ENCODE measurements around the gene PLXNA1. TPM values are rescaled to one million over a fixed set of nuclear protein-coding genes. Genes with fewer than 3 reads are reported as not detected.

PLXNA1 gene
- total RNA-seq, 3 donors from 2014 or later, result 11.8 to 19.3 (median 12.7) TPM

- peaks cover 7% of the 10 kb centered on the region for H3K4me1 ChIP-seq (ENCODE audit: low read depth)
- ATAC-seq (peak; percentile 93), DNase-seq (peak; percentile 69 to 83 (median 78))
- TF ChIP-seq, protein P1, sequence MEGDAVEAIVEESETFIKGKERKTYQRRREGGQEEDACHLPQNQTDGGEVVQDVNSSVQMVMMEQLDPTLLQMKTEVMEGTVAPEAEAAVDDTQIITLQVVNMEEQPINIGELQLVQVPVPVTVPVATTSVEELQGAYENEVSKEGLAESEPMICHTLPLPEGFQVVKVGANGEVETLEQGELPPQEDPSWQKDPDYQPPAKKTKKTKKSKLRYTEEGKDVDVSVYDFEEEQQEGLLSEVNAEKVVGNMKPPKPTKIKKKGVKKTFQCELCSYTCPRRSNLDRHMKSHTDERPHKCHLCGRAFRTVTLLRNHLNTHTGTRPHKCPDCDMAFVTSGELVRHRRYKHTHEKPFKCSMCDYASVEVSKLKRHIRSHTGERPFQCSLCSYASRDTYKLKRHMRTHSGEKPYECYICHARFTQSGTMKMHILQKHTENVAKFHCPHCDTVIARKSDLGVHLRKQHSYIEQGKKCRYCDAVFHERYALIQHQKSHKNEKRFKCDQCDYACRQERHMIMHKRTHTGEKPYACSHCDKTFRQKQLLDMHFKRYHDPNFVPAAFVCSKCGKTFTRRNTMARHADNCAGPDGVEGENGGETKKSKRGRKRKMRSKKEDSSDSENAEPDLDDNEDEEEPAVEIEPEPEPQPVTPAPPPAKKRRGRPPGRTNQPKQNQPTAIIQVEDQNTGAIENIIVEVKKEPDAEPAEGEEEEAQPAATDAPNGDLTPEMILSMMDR (IDR thresholded peaks at IDR 0.05), result no peak
- no peak overlapping the region for H3K4me3 ChIP-seq
- no peaks in the 10 kb centered on the region for H3K36me3 ChIP-seq (ENCODE audit: low read depth)
- intact Hi-C loops (cut with DNase I, micrococcal nuclease), result no loop called here
- no peaks in the 10 kb centered on the region for H3K9me3 ChIP-seq
These were observed 45.1 kb downstream of the PLXNA1 start for GRCh38 chr3:127027811-127028548.

DNA sequence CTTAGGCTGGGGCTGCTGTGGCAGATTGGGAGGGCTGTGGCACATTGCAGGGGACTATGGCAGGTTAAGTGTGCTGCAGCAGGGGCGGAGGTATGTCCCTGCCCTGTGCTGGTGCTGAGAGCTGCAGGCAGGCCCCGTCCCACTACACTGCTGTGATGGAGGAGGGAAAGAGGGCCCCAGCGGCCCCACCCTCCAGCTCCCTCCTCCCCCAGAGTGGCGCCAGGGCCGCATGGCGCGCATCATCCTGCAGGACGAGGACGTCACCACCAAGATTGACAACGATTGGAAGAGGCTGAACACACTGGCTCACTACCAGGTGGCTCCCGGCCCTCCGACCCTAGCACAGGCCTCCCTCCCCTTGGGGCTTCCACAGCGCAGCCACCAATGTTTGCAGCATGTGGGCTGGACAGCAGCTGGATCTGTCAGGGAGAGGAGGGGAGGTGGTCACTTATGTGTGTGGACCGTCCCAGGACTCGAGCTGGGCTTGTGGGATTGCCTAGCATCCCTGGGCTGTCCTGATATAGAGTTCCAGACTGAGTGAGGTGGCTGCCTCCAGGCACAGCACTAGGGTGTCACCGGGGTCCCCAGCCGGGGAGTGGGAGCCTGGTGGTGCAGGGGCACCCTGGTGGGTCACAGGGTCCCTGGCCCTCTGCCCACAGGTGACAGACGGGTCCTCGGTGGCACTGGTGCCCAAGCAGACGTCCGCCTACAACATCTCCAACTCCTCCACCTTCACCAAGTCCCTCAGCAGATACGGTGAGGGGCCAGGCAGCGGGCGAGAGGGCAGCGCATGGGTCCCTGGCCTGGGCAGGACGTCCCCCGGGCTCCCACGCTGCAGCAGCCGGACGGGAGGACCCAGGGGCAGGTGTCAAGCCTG lies 46.1 kb downstream of the PLXNA1 start:
- Histone ChIP-seq H3K9me3 (no peaks in the 10 kb centered on the region), H3K4me1 (ENCODE audit: low read depth) (peaks cover 7% of the 10 kb centered on the region), H3K36me3 (ENCODE audit: low read depth) (no peaks in the 10 kb centered on the region), H3K4me3 (no peak overlapping the region)
- TF ChIP-seq, protein P1 (IDR thresholded peaks at IDR 0.05), result no peak
- intact Hi-C loops (cut with DNase I, micrococcal nuclease), result no loop called here
- no peak for DNase-seq
- ATAC-seq, result no peak

- peaks cover 7% of the 10 kb centered on the region for H3K4me1 ChIP-seq (ENCODE audit: low read depth)
- intact Hi-C loops (cut with DNase I, micrococcal nuclease), result no loop called here
- no peaks in the 10 kb centered on the region for H3K9me3 ChIP-seq
- no peak overlapping the region for H3K4me3 ChIP-seq
- TF ChIP-seq, protein P1 (IDR thresholded peaks at IDR 0.05), result no peak
- DNase-seq (no peak), ATAC-seq (no peak)
- H3K36me3 ChIP-seq (ENCODE audit: low read depth), result no peaks in the 10 kb centered on the region
These were observed 47.0 kb downstream of the PLXNA1 start for GRCh38 chr3:127029658-127030507.

GRCh38 chr3:127030508-127031412 lies 47.8 kb downstream of the PLXNA1 start:
- ATAC-seq (no peak), DNase-seq (peak in 1 of 3 donors; percentile 33)
- TF ChIP-seq, protein P1 (IDR thresholded peaks at IDR 0.05), result no peak
- no peak overlapping the region for H3K4me3 ChIP-seq
- peaks cover 16% of the 10 kb centered on the region for H3K4me1 ChIP-seq (ENCODE audit: low read depth)
- intact Hi-C loops (cut with DNase I, micrococcal nuclease), result no loop called here
- H3K9me3 ChIP-seq, result no peaks in the 10 kb centered on the region
- no peaks in the 10 kb centered on the region for H3K36me3 ChIP-seq (ENCODE audit: low read depth)
